Suppressor macrophage (primary cell): ENCODE results near the gene SMIM32.

Experiments
- DNase-seq, 4 experiments: peaks; one replicate each; pipeline ENCODE4 v3.0.0-alpha.2; 2020 to 2022

SMIM32 gene

GRCh38 chr5:136207631-136208030 lies 14.7 kb upstream of the SMIM32 start:
- no peak for DNase-seq

DNA sequence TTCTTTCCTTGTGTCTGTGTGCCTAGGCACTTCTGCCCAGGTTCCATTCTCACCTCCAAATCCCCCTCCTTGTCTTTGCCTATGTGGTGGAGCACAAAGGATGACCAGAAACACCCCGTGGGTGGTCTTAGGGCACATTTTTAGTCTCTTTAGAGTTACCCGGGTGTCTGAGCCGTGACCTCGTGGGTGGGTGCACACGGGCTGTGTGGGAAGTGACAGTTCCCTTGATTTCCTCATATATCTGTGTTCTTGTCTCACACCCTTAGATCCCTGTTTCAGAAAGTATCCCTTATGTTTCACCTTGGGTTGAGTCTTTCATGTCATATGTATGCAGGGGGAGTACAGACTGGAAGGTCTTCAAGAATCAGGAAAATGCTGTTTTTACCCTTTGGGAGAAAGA lies 13.4 kb upstream of the SMIM32 start:
- DNase-seq = peak; percentile 10 to 62 (median 48)

- no peak for DNase-seq
Observed at GRCh38 chr5:136205941-136206340, 13.0 kb upstream of the SMIM32 start.

- no peak for DNase-seq
Observed at GRCh38 chr5:136205061-136205702, 12.2 kb upstream of the SMIM32 start.

GRCh38 chr5:136203303-136203922 lies 10.5 kb upstream of the SMIM32 start:
- no peak for DNase-seq

DNA sequence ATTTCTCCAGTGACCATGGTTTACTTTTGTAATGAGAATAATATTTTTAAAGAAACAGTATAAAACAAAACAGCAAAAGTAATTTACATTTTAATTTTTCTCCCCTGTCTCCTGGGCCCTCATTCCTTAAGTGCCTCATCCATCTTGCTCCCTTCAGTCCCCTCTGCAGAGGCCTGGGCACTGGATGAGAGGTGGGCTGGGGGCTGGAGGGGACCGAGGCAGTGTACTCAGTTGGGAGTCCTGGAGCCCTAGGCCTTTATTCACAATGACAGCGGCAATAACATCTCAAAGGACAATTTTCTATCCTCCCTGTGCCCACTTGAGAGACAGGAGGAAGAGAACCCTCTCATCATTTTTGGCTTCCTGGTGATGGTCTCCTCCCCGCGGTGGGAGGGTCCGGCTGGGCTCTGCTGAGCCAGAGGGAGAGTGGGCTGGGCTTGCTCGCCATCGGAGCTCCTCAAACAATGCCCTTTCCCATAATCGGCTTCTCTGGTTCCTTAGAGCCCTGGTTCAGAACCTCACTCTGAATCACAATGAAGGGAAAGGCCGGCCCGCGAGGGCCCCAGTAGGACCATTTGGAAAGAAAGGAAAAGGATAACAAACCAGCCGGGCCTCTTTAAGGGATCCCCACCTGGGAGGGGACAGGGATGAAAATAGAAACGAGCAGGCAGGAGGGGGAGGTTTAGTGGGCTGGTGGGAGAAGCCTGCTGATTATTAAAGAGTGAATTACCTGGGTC lies 9.7 kb upstream of the SMIM32 start:
- DNase-seq = no peak

- no peak for DNase-seq
Observed at GRCh38 chr5:136201870-136202269, 8.9 kb upstream of the SMIM32 start.

DNA sequence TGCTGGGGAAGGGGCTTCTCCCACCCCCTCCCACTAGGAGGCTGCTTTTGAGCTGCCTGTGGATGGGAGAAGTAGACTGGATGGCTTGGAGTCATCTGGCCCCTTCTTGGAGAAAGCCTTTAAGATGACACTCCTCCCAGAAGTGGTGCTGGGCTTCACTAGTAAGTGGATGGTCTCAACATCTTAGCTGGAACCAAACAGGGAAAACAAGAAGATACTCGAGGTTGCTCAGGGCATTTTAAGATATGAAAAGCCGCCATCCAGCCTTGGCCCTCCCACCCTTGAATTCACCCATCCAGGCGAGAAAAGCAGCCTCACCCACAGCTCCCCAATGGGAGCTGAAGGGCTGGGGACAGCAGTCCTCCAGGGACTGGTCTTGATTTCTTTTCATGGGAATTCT lies 7.8 kb upstream of the SMIM32 start:
- no peak for DNase-seq

GRCh38 chr5:136200130-136200529 lies 7.2 kb upstream of the SMIM32 start:
- no peak for DNase-seq

DNA sequence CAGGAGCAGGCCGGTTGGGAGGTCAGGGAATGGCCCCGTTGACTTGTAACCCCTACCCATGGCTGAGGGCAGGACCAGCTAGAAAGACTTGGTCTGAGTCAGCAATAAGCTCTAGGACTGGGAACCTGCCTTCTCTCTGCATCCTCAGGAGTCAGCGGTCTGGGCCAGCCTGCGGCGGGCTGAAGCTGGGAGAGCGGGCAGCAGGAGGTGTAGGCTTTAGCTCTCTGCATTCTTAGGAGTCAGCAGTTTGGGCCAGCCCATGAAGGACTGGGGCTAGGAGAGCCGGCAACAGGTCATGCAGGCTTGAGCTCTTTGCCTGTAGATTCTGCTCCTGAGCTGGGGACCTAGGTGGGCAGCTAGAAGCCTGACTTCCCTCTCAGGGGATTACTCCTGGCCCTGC lies 6.4 kb upstream of the SMIM32 start:
- no peak for DNase-seq

DNA sequence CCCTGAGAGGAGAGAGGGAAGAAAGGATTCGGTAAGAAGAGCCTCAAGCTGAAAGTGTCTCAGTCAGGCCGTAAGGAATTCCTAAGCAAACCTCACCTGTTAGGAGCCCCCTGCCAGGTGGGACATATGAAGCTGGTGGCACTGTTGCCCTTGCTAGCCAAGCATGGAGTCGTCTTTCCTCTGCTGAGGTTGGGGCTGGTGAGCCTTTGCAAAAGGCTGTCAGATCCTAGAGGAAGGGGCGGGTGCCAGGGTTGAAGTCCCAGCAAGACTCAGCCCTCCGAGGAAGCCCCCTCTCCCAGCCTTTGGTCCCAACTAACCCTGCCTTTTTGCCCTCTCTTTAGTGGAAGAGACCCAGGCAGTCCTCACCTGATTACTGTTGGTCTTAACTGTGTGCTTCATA lies 5.5 kb upstream of the SMIM32 start:
- no peak for DNase-seq

DNA sequence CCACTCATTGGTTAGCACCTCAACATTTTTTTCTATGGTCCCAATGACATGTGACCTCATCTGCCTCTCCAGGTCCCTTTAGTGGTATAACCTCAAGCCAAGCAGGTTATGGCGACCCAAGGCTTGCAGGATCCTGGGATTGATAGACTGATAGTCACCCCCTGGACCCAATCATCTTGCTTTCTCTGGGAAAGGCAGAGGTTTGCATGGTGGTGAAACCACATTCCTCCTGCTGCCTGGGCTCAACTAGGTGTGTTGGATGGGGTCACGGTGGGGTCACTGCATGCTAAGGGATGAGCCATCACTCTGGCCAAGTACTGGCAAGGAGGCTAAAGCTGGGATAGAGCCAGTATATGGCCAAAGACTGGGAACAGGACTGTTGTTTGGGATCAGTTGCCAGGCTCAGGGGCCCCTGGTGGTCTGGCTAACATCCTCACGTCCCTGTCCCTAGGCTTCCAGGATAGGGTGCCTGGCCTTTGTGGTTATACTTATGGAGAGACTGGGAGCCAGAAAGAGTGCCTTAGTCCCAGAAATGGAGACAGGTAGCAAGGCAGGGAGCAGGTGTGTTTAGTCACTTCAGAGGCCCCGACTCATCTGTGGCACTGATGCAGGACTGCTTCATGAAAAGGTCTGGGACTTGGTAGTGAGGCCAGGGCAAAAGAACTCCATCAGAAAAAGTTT lies 4.6 kb upstream of the SMIM32 start:
- no peak for DNase-seq

DNA sequence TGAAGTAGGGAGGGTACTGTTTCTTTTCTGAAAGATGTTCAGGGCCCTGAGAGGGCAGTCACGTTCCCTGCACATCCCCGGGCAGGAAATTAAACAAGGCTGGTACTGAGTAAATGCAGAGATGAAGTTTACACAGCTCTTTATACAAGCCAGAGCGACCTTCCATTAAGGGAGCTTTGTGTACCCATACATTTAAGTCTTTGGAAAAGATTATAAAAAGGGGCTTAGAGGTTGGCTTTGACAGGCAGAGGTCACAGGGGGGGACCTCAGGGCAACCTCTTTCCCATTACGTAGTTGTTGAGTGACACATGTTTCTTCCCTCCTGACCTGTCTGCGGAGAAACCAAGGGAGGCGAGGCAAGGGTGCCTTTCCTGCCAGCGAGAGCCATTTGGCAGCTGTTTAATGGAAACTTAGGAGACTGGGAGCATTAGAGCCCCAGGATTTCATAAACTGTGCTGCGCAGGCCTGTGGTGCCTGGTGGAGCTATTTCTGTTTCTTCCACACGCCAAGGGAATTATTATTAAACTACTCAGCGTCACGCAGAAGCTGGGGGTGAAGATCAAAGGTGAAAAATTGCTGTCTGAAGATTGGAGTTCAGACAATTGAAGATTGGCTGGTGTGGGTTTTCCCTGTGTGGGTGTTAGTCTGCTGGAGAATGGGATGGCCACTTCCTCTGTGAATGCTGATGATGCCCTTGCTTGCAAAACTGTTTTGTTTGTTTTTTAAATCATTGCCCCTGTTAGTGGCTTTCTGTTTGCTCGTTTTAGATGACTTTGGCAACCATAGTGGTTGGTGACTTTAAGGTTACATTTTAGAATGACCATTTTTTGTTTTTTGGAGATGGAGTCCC lies 3.2 kb upstream of the SMIM32 start:
- peak in 3 of 4 experiments; percentile 14 to 22 (median 22) for DNase-seq

GRCh38 chr5:136194576-136194975 lies 1.6 kb upstream of the SMIM32 start:
- DNase-seq = no peak

DNA sequence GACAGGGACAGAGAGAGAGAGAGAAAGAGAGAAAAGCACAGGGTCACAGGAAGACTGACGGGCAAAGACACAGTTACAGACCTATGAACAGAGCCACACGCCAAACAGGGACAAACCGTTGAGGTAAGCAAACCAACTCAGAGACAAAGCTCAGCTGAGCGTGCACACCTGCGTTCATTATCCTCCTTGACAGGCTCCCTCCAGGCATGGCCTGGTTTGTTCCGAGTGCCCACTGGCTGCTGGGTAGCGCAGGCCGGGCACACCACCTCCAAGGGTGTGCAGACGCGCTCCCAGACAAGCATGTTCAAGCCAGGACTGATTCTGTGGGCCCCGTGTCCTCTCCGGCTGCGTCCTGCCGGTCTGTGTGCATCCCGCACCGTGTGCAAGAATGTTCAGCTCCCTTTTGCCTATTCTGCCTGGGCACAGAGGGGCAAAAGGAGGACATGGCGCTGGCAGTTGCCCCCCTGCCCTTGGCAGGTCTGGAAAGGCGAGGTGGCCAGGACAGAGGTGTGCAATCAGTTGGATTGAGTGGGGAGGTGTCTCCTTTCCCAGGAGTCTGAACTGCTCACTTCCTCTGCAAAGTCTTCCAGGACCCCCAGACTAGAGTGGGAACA lies 467 bp upstream of the SMIM32 start:
- DNase-seq = no peak

DNA sequence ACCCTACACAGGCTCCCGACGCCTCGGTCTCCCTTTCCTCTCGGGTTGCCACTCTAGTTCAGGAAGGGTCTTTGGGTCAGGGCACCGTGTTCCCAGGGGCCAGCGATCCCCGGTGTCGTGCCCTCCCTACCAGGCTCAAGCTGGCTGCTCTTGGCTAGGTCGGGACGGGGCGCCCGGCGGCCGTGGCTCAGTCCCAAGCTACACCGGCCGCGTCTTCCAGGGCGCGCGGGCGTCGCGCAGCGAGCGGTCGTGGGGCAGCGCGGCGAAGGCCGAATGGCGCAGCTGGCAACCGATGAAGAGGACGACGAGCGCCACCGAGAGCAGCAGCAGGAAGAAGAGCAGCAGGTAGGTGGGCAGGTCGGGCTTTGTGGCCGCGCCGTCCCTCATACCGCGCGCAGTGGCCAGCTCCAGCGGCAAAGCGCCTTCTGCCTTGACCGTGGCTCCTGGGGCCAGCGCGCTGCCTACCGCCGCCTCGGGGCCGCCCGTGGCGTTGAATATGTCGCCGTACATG lies 892 bp downstream of the SMIM32 start:
- peak in 2 of 4 experiments; percentile 14 to 26 for DNase-seq

DNA sequence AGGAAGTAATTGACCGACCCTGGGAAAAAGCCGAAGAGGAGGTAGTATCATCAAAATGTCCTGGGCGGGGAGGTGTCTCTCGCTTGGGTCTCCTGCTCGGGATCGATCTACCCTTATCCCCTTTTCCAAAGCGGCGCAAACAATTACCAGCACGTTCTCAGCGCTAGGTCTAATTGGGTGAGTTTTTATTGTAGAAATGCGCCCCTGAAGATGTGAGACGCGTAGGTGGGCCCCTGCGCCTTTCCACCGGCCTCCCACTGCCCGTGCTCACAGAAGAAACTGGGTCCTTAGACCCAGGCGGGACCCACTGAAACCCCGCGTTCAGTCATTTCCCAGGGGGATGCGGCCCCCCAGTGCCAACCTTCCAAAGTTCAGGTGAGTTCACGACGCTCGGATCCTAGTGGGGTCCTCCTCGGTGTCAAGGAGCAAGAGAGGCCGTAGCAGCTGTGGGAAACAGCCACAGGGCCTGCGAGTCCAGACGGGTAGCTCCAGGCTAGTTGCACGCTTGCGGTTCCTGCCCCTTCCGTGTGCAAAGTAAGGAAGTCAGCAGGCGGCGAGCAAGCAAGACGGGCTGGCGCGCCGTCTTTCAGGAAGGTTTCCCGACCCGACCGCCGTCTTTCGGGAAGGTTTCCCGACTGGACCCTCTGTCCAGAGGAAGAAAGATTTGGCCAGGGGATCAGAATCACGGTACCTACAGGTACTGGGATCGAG lies 1.5 kb downstream of the SMIM32 start:
- peak; percentile 28 to 63 (median 53) for DNase-seq

DNA sequence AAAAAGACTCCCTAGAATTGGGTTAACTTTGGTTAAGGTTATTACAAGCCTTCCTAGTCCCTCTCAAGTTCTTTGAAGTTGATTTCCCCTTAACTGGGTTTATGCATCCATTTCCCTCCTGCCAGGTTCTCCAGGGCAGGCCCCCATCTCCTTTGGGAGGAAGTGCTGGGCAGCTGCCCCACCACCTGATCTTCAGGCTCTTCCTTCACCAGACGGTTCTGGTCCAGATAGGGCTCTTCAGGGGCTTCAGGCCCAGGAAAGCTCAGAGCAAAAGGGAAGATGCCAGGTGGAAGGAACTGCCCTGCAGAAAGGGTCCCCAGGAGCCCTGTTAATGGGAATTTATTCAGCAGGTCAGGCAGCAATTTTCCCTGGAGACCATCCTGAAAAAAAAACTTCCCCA lies 2.1 kb downstream of the SMIM32 start:
- no peak for DNase-seq

- DNase-seq = no peak
Observed at GRCh38 chr5:136190091-136190720, 2.8 kb downstream of the SMIM32 start.

DNA sequence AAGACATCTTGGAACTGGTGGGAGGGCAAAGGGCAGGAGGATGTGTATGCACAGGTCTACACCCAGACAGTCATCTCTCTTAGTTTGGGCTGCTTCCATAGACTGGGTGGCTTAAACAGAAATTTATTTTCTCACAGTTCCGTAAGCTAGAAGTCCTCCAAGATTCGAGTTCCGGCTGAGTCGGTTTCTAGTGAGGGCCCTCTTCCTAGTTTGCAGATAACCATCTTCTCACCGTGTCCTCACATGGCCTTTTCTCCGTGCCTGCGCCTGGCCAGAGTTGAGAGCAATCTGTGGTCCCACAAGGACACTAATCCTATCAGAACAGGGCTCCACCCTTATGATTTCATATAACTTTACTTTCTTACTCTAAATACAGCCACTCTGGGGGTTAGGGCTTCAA lies 4.1 kb downstream of the SMIM32 start:
- DNase-seq = no peak

DNA sequence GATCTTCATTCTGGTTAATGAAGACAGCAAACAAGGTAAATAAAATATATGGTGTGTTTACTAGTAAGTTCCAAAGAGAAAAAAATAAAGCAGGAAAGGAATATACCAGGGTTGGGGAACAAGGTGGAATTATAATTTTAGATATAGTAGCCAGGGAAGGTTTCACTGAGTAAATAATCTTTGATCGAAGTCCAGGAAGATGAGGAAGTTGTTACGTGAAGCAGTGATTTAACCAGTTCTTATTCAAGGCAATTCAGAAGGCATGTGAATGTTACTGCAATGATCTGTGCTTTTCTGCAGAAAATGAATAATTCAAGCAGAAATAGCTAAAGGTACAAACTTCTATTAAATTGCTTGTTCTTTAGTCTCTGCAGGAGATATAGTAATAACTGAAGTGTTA lies 6.2 kb downstream of the SMIM32 start:
- no peak for DNase-seq
